GM18505 (cell line): Measurements from ENCODE around the gene SPP2.

ENCODE experiments used
- ATAC-seq: cut with Tn5 transposase; IDR thresholded peaks from one replicate; pipeline ENCODE4 v1.9.1; 2021; ENCODE audit not compliant: unreplicated experiment
- POLR2A ChIP-seq: IDR thresholded peaks from 4 replicates; pipeline ENCODE4 v1.6.1; 2011; ENCODE audit warnings: borderline replicate concordance; ENCODE audit not compliant: insufficient read depth, insufficient read length; ENCODE audit errors: extremely low read depth

SPP2 gene

GRCh38 chr2:234051374-234052070, 1.0 kb downstream of the SPP2 start:
- TF ChIP-seq POLR2A: no peak
- no peak for ATAC-seq

- ATAC-seq: no peak
- TF ChIP-seq POLR2A: no peak
Measured at GRCh38 chr2:234058881-234059280, 8.4 kb downstream of the SPP2 start.

DNA sequence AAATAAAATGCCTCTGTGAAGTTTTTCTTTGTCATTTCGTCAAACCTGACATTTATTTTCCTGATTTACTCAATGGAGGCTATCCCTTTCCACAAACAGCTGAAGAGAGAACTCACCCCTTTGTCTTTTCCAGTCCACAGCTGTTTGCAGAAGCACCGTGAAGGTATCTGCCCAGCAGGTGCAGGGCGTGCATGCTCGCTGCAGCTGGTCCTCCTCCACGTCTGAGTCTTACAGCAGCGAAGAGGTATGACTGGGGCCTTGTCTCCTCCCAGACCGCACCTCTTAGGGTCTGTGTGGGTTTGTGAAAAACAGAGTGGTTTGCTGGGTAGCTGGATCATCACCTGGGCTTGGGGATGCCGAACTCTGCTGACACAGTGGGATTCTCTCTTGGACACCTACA, 9.7 kb downstream of the SPP2 start:
- TF ChIP-seq POLR2A: no peak
- no peak for ATAC-seq

- TF ChIP-seq POLR2A: no peak
- no peak for ATAC-seq
Measured at GRCh38 chr2:234061624-234062257, 11.2 kb downstream of the SPP2 start.

DNA sequence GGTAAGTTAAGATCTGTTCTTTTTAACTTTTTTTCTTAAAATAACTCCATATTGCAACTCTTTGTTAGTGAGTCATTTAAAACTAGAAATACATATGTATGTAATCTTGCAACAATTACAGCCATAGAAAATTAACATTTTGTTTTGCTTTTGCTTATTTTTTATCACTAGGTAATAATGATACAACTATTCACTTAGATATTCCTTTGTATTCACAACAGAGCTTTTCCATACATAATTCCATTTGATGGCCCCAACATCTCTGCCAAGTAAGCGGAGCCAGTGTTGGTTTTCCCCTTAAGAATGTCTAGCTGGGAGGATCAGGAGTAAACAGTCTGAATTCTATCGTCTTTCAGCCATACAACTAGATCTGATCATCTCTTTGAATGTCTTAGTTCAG, 16.1 kb downstream of the SPP2 start:
- ATAC-seq: no peak
- TF ChIP-seq POLR2A: no peak

DNA sequence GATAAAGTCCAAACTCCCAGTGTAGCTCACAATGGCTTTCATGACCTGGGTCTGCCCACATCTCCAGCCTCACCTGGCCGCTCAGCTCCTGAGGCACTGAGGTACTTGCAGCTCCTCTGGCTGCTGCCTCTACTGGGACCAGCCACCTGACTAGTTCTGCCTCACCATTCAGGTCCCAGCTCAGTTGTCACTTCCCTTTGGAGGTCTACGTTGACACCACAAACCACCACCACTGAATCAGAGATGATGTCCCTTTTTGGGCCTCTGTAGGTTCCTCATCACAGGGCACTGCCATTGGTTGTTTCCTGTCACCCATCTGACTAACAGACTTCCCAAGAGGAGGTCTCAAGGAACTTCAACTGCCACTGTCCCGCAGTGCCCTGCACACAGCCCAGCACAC, 21.2 kb downstream of the SPP2 start:
- no peak for TF ChIP-seq POLR2A
- ATAC-seq: no peak

- no peak for ATAC-seq
- TF ChIP-seq POLR2A: no peak
Measured at GRCh38 chr2:234072454-234072853, 22.0 kb downstream of the SPP2 start.

DNA sequence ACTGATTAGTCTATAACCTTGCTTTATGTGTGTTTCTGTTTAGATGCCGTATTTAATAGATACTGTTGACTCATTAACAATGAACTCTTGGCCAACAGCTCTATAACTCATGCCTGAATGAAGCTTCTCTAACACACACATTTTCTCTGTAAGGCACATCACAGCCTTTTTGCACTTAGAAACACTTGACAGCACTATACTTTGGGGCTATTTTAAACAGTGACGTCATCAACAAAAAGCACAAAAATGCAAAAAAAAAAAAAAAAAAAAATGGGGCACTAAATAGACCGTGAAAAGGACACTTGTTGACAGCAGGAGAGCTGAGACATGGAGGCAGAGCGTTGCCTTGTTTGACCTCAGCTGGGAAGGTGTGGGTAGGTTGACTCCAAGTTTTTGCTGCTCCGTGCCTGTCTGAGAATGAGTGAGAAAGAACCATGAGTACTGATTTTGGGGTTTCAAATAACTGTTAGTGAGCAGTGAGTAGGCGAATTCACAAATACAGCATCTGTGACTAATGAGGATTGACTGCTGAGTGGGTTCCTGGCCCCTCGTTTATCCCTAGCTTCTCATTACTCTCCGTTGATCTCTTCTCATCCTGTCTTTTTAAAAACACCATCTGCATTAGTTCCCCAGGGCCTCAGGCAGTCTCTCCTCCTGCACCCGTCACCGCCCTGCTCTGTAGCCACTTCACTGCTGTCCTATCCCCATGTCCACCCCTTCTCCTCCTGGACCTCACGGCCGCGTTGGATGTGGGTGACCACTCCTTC, 24.4 kb downstream of the SPP2 start:
- TF ChIP-seq POLR2A: no peak

DNA sequence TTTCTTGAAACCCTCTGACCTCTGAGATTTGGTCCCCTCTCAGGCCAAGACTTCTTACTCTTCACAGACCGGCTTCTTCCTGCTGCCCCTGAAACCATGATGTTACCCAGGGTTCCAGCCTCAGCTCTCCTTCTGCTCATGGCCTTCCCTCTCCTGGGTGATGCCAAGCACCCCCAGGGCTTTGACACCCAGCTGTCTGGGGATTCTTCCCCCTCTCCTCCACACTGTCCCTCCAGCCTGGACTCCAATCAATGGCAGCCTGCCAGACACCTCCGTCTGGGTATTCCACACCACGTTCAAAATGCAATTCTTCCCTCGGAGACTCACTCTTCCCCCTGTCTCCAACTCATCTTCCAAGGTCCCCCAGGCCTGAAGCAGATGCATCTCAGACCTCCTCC, 25.0 kb downstream of the SPP2 start:
- no peak for ATAC-seq
- no peak for TF ChIP-seq POLR2A

More for the DNA sequence above, 24.4 kb downstream of the SPP2 start:
- no peak for ATAC-seq

DNA sequence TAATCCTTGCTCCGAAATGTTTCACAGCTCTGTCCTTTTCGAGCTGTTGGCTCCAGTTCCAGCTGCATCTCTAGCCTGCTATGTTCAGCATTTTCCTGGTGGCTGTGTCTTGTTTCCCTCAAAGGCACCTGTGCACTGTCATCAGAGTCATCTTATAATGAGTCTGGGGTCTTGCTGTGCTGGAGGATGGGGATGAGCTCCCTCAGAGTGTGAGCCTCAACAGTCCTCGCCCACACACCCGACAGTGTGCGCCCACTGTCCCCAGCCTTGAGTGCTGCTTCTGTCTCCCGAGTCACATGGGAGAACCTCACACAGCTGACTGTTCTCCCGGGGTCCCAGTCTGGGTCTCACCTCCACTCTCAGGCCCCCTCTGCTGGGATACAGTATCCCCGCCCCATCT, 25.4 kb downstream of the SPP2 start:
- no peak for TF ChIP-seq POLR2A
- no peak for ATAC-seq

DNA sequence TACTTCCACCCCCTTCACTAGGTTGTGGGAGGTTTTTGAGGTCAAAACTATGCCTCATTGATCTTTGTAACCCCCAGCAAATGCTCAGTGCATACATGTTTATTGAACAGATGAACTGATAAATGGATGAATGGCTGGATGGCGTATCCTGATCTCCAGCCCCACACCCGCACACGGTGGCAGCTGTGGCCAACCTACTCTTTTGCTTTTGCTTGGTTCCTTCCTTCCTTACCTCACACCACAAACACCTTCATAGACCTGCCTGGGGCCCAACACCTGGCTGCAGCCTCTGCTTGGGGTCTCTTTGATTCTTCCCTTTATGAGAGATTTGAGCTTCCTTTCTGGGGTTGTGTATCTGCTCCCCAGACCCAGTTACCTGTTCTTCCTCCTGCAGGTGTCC, 25.9 kb downstream of the SPP2 start:
- no peak for TF ChIP-seq POLR2A
- no peak for ATAC-seq

DNA sequence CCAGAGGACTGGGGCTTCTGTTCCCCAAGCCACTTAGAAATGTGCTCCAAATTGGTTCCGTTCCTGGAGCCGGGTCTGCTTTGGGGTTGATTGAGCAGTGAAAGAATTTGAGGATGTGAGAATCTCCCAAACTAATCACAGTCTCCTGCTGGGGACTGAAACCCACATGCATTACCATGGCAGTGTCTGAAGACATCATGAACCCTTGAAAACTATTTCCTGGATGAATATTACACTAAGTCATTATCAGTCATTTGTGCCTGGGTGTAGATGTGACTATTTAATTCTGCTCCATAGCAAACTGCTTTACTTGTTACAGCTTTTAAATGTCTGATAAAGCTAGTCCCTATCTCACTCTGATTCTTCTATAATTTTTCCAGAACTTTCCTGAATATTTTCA, 27.6 kb downstream of the SPP2 start:
- TF ChIP-seq POLR2A: no peak
- no peak for ATAC-seq

- no peak for TF ChIP-seq POLR2A
- ATAC-seq: no peak
Measured at GRCh38 chr2:234081970-234082822, 31.7 kb downstream of the SPP2 start.
